ENCODE results near the gene TMEM74B.

The TMEM74B gene

DNA sequence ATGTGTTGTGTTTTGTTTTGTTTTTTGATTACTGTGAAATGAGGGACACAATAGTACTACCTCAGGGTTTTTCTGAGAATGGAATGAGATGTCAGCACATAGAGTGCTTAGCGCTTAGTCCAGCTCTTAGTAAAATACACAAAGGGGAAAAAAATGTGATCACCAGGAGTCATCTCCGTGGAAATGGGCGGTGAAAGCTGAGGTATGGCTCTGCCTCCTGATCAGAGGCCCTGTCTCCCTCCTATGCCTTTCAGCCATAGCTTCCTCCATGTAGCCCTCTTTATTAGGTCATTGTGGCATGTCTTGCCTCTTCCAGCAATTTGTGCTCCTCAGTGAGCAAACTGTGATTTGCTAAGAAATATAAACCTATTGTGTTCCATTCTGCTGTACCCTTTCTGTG lies 53.4 kb downstream of the TMEM74B start:
- DNase-seq: no peak

DNA sequence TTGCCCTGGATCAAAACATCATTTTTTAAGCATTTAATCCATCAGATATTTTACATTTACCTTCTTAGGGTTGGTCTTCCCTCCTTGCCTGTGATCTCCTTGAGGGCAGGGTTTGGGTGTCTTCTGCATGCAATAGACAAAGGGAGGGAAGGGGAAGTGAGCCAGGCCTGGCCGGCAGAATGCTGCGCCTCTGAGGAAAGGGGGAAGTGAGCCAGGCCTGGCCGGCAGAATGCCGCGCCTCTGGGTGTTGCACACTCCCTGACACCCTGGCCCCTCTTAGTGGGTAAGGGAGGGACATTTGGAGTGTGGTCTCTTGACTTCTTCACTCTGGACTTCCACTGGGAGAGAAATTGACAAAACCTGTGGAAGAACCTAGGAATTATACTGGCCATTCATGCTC lies 53.9 kb downstream of the TMEM74B start:
- DNase-seq: no peak
